RKO (cell line): Measurements from ENCODE around the gene SMPD4.
"Not testable (repeated sequence)": the region's sequence is repeated elsewhere in the genome, so short reads cannot be mapped to it uniquely, and the experiment has no call there.

Source experiments
- DNase-seq: peaks from one replicate; pipeline ENCODE4 v3.0.0-alpha.2; 2016; ENCODE audit warnings: low spot score

Gene SMPD4

GRCh38 chr2:130139331-130140280 is 41.8 kb downstream of the SMPD4 start:
- DNase-seq = not testable (repeated sequence)

- DNase-seq = not testable (repeated sequence)
These were observed 42.6 kb downstream of the SMPD4 start for GRCh38 chr2:130138841-130139251.

- DNase-seq = not testable (repeated sequence)
These were observed 43.1 kb downstream of the SMPD4 start for GRCh38 chr2:130138326-130138725.

- DNase-seq = not testable (repeated sequence)
These were observed 44.3 kb downstream of the SMPD4 start for GRCh38 chr2:130137118-130137517.

DNA sequence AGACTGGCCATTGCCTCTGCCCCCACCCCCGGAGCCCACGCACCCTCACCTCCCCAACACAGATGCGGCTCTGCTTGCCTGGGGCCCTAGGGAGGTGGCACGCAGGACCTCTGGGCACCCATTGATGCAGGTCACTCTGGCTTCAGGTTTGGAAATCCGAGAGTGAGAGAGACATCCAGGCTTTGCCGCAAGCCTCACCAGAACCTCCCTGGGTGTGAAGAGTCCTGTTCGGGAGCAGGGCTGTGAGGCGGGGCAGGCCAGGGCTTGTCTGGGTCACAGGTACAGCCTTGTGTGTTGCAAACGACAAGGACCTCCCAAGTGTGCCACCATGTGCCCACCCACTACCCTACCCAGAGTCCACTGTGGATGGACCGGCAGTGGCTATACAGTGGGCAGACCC is 44.9 kb downstream of the SMPD4 start:
- DNase-seq = not testable (repeated sequence)

- no peak for DNase-seq
These were observed 45.5 kb downstream of the SMPD4 start for GRCh38 chr2:130135692-130136541.

GRCh38 chr2:130129120-130129829 is 52.1 kb downstream of the SMPD4 start, which contains the start of gene POTEF:
TSS of gene POTEF (minus strand) at chr2:130129222. CDS start at chr2:130120515, 8,707 bp downstream.
- not testable (repeated sequence) for DNase-seq

DNA sequence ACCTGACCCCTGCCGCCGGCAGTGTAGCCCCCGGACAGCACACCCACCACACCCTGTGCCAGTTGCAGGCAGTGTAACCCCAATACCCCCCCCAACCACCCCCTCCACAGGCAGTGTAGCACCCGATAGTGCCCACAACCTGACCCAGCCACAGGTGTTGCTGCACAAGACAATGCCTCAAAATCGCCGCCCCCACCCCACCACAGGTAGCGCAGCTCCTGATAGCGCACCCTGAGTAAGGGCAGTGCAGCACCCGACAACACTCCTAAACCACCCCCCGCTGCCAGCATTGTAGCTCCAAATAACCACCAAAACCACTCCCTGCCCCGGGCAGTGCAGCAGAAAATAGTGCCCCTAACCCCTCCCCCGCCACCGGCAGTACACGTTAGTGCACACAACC is 52.9 kb downstream of the SMPD4 start:
- not testable (repeated sequence) for DNase-seq

GRCh38 chr2:130127726-130128125 is 53.7 kb downstream of the SMPD4 start:
- not testable (repeated sequence) for DNase-seq

- not testable (repeated sequence) for DNase-seq
These were observed 60.5 kb downstream of the SMPD4 start for GRCh38 chr2:130120924-130121323.

GRCh38 chr2:130102597-130103363 is 78.6 kb downstream of the SMPD4 start:
- not testable (repeated sequence) for DNase-seq
